HG02571 (cell line): Measurements from ENCODE around the gene RPRD2.
"Not testable (repeated sequence)": the region's sequence is repeated elsewhere in the genome, so short reads cannot be mapped to it uniquely, and the experiment has no call there.

Experiments used
- ATAC-seq: cut with Tn5 transposase; IDR thresholded peaks from one replicate; pipeline ENCODE4 v1.9.1; 2021; ENCODE audit warnings: mild to moderate bottlenecking, moderate library complexity; ENCODE audit not compliant: unreplicated experiment

Gene RPRD2

GRCh38 chr1:150363426-150364230 is at the start of gene RPRD2:
TSS of gene RPRD2 (plus strand) at chr1:150364147. CDS start at chr1:150364715, 568 bp downstream.
- peak; percentile 76 for ATAC-seq

GRCh38 chr1:150314691-150315090 is 49.3 kb upstream of the RPRD2 start:
- not testable (repeated sequence) for ATAC-seq

DNA sequence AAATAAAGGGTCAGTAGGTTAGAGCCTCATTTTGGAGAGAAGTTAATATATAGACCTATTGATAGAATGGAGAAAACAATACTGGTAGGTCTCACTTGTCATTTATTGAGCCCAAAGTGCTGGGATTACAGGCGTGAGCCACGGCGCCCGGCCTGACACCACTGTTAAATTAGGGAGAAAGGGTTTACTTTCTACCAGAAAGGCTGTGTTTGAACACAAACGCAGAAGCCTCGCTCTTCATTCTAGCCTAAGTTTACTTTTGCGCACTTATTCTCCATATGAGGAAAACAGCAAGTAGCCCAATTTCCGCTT is 43.3 kb upstream of the RPRD2 start:
- ATAC-seq = no peak

DNA sequence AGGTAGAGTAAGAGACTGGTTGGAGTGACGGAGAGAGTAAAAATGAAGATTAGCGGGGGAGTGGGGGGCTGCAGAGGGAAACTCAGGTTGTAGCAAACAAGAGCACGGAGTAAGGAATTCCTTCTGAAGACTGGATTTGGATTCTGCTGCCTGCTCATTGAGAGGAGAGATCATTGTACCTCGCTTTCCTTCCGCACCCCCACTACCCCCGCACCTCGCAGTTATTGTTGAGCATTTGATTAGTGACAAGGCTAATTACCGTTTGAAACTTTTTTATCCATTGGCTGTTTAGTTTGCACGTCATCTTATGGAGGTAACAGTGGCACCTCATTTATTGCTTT is 42.2 kb upstream of the RPRD2 start:
- ATAC-seq = no peak

- ATAC-seq = no peak
Measured at GRCh38 chr1:150322310-150322709, 41.6 kb upstream of the RPRD2 start.

GRCh38 chr1:150332651-150333290 is 31.2 kb upstream of the RPRD2 start:
- no peak for ATAC-seq

GRCh38 chr1:150346316-150346715 is 17.6 kb upstream of the RPRD2 start:
- no peak for ATAC-seq

DNA sequence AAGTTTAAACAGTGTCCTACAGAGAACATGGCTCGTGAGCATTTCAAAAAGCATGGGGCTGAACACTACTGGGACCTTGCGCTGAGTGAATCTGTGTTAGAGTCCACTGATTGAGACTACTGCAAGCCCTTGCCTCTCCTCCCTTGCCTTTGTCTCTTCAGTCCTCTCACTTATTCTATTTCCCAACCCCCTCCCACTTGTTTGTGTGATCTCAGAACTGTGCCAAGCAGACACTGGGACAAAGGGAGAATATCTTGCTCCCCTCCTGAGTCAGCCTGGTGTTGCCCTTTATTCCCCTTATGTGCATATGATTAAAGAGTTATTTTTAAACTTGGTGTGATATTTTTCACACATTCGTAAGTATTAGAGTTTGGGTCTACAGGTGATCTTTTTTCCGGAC is 11.1 kb upstream of the RPRD2 start:
- ATAC-seq = no peak

DNA sequence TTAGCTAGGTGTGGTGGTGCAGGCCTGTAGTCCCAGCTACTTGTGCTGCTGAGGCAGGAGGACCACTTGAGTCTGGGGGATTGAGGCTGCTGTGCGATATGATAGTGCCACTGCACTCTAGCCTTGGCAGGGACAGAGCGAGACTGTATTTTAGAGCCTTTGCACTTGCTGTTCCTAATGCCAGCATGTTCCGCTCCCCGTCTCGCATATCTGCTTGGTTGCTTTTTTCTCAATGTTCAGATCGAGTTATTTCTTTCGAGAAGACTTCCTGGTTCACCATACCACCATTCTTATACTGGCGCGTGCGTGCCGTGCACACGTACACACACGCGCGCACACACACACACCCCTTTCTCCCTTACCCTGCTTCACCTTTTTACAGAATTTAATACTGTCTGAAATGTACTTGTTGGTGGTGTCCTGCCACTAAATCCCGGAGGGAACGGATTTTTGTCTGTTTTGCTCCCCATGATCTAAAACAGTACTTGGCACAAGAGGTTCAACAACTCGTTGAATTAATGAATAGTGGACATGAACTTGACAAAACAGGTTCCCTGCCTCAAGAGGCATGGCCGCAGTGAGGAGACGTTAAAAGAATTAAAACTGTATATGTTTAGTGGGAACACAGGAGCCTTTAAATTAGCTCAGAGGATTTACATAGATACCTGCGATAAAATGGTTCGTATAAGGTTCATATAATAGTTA is 1.1 kb upstream of the RPRD2 start:
- ATAC-seq = no peak

GRCh38 chr1:150364231-150365003 is 470 bp downstream of the RPRD2 start:
- ATAC-seq = peak; percentile 22

- no peak for ATAC-seq
Measured at GRCh38 chr1:150365941-150366340, 2.0 kb downstream of the RPRD2 start.

DNA sequence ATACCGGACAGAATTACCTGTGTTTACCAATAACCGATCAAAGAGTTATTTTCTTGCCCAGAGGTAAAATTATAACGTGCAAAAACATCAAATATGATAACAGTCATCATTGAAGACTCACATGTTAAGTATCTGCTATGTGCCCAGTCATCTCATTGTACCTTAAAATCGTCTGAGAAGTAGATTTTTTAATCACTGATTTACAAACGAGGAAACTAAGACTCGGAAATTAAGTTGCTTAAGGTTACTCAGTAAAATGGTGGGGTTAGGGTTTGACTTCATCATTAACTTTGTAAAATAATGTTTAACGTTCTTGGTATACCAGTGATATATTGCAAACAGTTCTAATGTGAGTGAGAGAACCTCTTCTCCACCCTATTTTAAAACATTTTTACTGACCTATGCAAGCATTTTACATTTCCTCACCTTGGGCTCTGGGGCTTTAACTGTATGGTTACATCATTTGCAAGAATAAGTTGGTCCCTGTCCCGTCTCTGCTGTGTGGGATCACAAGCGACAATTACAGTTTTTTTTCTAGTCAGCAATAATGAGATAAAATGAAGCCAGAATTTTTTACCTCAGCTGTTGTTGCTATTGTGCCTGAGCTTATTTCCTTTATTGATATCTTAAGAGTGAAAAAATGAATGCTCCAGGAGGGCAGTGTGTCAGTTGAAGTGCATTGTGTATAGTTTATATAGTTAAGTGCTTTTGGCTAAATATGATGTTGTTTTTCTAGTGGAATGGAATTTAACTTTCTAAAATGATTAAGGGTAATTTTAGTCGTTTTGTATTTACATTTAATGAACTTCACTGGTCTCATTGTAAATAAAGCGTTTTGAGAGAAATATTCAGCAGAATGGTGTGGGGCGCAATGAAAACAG is 2.7 kb downstream of the RPRD2 start:
- no peak for ATAC-seq

- no peak for ATAC-seq
Measured at GRCh38 chr1:150371110-150371509, 7.2 kb downstream of the RPRD2 start.

DNA sequence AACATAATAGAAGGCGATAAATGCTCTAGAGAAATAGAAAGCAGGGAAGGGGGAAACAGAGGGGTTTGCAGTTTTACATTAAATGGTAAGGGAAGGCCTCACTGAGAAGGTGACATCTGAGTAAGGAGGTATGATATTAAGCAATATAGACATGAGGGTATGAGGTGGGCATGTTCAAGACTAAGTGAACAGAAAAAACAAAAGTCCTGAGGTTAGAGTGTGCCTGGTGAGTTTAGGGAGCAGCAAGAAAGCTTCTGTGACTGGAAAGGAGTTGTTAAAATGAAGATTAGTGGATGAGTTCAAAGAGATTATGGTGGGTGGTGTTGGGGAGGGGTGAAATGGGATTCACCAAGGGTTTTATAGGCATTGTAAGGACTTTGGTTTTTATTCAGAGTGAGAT is 8.6 kb downstream of the RPRD2 start:
- ATAC-seq = no peak

- ATAC-seq = no peak
Measured at GRCh38 chr1:150376110-150376509, 12.2 kb downstream of the RPRD2 start.

- ATAC-seq = no peak
Measured at GRCh38 chr1:150383631-150384324, 19.8 kb downstream of the RPRD2 start.

DNA sequence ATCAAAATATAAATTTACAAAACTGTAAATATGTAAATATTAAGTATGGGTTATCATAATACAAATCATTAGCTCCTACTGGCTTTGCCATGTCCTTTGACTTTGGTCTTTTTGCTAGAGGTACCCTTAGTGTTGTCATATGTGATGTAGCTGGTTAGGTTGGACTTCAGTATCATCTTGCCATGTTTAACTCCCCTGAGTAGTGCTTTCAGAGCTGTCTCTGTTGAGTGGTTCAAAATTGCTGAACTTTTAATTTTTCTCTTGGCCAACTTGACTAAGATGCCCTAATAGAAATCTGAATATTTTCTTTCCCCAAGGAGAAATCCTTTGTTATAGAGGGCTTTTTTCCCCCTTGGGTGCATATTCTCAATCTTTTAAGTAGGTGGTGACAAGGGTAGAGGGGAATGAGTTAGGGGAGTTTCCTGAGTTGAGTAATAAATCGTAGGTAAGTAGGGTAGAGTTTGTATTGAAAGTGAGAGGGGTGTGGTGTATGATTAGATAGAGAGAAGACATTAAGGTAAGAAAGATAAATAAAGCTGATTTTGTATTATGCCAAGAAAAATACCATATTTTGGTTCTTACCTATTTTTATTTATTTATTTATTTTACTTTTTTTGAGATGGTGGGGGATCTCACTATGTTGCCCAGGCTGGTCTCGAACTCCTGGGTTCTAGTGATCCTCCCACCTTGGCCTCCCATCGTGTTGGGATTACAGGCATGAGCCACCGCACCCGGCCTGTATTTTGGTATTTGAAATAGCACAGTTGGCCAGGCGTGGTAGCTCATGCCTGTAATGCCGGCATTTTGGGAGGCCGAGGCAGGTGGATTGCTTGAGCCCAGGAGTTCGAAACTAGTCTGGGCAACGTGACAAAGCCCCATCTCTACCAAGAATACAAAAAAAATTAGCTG is 21.8 kb downstream of the RPRD2 start:
- ATAC-seq = no peak

DNA sequence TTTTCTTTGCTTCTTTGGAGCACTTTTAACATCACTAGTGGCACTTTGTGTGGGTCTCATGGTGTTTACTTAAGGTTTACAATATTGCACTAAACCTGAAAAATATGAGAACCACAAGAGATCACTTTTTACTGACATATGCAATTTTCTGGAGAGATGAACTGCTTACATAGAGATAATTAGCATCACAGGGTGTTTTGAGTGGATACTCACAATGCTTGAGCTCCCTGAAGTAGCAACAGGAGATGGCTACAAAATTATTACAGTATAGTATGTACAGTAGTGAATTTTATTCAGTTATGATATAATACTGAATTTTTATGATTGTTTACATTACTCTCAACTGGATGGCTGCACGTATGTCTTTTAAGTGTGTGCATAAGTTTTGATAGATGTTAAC is 22.6 kb downstream of the RPRD2 start:
- ATAC-seq = no peak

GRCh38 chr1:150387200-150387599 is 23.3 kb downstream of the RPRD2 start:
- no peak for ATAC-seq
